GM21367 (cell line): ENCODE measurements around the gene C3orf18.
"Not testable (repeated sequence)": the region's sequence is repeated elsewhere in the genome, so short reads cannot be mapped to it uniquely, and the experiment has no call there.

ENCODE experiments used
- ATAC-seq: cut with Tn5 transposase; IDR thresholded peaks from one replicate; pipeline ENCODE4 v1.9.1; 2021; ENCODE audit not compliant: unreplicated experiment

The C3orf18 gene

DNA sequence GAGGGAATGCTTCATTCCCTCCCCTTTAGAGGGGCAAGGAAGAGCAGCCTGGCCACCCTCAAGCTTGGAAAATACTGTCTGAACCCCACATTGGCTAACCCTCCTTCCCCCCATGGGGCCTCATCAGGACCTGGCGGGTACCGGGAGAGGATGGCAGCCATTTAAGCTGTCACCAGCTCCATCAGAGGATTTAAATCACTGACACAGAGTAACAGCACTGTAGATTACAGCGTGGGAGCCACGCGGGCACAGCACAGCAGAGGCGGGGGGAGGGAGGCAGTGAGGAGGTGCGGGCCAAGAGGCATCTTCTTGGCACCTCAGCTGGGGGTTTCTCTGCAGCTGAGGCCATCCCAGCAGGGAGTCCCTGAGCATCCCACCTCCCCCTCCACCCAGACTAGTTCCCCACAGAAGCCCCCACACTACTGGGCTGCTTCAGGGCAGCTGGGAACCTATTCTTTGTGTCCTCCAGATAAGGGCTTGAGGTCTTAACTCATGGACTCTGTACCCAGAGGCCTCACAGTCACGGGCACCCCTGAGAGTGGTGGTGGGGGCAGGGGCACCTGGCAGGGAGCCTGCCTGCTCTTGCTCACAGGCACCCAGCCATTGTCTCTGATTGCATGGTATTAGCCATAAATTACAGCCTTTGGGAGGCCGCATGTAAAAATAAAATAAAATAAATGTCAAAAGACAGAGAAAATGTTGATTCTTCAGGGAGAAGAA, 42.2 kb downstream of the C3orf18 start:
- ATAC-seq, result no peak

DNA sequence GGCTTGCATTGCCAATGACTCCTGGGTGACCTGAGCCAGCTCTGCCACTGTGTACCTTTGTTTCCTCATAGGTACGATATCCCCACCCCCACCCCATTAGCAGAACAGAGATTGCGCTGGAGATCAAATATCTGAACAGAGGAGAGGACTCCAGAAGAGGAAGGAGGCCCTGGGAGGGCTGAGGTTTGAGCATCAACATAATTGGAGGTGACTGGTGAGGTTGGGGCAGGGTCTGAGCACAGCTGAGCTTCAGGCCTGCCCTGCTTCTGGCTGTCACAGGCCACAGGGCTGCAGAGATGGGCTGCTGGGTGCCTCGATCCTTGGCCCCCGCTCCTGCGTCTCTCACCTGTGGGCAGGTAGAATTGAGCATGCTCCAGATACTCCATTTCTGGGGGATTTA, 42.8 kb downstream of the C3orf18 start:
- no peak for ATAC-seq

DNA sequence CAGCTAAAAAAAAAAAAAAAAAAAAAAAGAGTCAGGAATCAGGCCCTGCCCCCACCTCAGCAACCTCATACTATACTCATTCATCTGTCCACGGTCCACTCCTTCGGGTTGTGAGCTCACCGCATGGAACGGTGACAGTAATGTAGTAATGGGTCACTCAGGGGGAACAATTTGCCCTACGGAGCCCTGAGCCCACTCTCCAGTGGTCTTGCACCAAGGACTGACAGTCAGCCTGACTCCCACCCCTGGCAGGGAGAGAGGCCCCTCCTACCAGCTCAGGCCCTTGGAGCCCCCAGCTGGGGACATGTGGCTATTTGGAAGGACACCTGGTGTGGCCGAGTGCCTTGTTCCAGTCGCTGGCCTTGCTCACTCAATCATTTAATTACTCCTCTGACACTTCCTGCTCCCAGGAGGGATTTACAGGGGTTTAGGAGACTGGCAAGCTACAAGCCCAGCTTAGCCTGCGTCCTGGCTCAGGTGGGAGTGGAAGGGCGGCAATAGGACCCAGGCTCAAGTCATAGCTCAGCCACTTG, 44.2 kb downstream of the C3orf18 start:
- no peak for ATAC-seq

DNA sequence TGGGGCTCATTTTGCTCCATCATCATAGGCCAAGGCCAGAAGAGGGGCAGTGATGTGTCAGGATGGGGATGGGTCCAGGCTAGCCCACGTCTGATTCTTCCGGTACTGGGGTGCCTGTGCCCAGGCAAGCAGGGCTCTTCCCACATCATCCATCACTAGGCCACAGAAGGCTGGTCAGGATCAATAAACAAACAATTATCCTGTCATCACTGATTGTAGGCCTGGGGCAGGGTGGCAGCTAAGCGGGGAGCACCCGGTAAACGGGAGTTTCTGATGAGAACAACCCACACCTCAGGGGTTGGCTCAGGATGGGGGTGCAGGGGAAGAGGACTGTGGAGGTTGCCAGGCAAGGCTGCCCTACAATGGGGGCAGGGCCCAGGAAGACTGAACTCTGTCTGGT, 46.0 kb downstream of the C3orf18 start:
- ATAC-seq, result no peak

DNA sequence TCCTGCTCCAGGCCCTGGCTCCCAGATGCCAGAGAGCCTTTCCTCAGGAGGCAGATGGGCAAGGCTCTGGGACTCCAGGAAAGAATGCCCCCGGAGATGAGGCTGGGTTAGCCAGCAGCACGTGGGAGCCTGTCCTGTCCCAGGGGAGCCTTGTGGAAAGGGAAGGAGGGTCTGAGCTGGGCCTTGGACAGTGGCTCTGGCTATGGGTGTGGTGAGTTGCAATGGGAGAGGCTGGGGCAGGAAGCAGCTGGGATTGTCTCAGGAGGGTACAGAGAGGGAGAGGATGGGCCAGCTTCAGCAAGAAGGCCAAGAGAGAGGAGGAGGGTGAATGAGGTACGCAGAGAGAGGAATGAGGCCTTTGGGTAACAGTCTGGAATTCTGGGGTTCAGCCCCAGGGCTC, 46.7 kb downstream of the C3orf18 start:
- ATAC-seq, result no peak

DNA sequence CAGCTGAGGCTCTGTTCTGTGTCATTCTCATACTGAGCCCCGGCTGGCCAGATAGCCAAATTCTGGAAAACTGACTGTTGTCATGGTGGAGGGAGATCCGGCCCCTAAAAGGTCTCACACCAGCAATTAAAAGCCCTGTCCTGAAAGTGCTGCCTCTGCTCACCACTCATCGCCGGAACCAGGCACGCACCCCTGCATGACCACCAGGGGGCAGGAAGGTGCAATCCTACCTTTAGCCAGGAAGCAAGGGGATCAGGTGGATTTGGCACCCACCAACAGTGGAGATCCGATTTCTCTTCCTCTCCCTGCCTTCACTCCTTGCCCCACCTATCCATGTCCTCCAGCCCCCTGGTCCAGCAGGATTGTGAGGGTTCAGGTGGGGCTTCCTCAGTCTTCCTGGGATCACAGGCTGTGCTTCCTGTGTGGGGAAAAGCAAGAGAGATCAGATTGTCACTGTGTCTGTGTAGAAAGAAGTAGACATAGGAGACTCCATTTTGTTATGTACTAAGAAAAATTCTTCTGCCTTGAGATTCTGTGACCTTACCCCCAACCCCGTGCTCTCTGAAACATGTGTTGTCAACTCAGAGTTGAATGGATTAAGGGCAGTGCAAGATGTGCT, 48.0 kb downstream of the C3orf18 start:
- no peak for ATAC-seq

DNA sequence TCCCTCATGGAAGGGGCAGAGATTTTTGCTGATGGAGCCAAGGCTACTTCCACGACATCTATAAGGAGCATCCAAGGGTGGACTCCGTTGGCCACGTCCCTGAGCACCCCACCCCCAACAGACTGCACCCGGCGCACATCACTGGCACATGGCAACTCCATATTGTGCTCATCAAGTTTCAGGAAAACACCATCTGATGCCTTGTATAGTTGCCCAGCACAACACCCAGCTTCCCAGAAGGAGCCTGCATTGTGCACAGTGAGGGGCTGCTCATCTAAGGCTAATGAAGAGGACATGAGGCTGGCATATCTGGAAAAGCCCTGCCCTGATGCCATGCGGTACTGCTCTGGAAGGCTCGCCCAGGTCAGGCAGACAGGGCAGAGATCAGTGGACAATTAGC, 49.1 kb downstream of the C3orf18 start:
- ATAC-seq, result no peak

DNA sequence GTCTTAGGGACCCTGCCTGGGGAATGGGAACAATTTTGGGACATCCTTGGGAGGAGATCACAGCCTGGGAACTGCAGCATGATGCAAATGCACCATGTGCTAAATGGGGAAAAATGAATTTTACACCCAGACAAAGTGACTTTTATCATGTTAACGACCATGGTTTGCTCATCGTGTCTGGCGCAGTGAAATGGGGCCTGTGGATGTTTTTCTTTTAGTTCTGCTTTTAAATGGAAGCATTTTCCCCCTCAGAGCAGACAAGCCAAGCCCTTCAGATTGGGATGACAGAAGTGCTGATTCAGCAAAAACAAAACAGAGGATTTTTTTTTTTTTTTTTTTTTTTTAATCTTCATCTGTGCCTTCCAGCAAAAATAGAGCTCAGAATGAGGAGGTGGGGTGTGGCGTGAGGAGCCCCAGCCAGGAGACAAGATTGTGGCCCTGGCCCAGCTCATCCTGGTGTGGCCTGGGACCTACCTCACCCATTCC, 49.8 kb downstream of the C3orf18 start:
- ATAC-seq, result no peak

DNA sequence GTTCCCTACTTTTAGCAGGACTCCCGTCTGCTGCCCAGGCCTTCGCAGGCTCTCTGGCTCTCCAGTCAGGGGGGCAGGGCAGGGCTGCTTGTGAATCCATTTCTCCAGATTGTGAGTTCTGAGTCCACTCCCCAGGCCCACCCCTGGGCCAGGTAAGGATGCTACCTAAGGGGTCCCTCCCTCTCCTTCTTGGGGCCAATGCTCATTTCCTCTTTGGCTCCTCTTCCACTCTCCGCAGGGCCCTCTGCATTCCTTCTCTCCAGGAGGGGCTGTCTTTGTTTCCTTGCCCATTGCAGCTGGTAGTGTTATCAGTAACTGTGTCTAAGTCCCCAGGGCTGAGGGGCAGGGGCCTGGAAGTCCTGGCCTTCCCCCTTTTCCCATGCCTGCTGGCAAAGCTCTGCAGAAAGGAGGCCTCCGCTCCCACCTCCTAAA, 51.1 kb downstream of the C3orf18 start:
- ATAC-seq, result no peak

DNA sequence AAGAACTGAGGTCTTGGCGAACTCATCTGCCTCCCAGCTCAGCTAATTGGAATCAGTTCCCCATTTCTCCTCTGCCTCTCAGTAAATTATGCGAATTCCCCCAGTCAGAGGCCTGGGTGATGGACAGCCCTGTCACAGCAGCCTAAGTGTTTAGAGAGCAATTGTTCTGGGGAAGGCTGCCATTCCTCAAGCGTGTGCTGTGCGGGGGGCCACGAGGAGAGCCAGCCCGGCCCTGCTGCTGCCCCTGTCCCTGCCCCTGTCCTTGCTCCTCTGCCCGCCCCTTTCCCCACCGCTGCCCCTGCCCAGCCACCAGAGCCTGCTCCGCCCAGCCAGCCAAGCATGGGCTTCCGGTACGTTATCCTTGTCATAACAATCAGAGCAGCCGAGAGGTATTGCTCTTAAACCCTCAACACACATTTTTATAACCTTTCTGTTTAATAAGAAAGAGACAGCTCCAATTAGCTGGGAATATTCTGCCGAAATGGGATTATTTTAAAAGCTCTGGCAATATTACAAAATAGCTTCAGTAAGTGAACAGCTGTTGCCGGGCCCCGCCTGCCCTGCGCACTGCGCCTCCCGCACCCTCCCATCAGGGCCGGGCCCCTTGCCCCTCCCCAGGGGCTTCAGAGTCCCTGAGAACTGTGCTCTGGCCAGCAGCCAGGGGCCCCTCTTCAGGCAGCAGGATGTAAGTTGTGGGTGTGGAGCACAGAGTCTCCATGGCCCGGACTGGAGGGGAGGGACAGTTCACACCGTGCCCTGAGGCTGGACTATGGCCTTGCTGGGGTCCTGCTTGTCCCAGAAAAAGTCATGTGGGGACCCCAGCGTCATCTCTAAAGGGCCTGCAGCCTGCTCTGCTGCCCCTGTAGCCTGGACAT, 51.7 kb downstream of the C3orf18 start:
- ATAC-seq, result no peak

DNA sequence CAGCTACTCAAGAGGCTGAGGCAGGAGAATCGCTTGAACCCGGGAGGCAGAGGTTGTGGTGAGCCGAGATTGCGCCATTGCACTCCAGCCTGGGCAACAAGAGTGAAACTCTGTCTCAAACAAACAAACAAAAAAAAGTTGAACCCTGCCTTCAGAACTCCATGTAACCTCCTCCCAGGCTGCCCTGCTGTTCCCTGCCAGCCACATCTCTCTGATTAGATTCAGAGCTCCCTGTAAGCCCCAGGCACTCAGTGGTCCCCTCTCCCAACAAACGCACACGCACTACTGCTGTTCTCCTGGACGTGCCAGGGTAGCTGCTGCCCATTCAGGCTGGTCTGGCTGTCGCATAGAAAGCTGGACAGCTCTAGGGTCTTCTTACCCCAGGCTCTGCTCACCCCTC, 54.6 kb downstream of the C3orf18 start:
- not testable (repeated sequence) for ATAC-seq

DNA sequence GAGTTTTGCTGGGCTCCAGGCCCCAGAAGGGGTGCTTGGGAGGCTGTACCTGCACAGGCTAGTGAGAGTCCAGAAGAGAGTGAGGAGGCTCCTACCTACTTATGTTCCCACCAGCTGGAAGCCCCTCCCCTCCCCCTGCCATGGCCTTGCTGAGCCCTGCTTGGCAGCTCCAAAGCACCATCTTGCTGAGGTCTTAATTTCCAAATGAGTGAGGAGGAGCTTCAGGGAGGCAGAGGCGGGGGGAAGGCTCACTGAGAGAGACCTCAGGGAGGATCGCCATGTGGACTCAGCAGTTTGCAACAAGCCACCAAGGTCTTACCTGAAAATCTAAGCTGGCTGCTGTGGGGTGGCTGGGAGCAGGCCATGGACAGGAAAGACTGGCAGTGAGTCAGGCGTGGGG, 55.4 kb downstream of the C3orf18 start:
- no peak for ATAC-seq

DNA sequence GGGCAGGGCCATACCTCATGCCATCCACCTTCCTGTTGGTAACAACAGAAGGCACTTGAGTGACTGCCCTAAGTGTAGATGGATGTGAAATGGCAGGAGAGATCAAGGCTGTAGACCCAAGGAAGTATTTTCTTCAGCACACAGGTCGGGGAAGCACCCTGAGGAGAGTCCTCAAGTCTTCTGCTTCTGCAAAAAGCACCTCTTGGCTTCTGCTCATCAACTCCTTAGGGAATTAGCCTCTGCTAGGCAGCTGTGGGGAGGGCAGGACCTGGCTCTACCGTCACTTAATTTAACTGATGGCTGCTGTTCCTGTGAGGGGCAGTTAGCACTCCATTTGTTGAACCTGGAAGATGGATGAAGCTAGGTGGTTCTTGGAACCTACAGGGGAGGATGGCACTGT, 57.2 kb downstream of the C3orf18 start:
- ATAC-seq, result no peak

DNA sequence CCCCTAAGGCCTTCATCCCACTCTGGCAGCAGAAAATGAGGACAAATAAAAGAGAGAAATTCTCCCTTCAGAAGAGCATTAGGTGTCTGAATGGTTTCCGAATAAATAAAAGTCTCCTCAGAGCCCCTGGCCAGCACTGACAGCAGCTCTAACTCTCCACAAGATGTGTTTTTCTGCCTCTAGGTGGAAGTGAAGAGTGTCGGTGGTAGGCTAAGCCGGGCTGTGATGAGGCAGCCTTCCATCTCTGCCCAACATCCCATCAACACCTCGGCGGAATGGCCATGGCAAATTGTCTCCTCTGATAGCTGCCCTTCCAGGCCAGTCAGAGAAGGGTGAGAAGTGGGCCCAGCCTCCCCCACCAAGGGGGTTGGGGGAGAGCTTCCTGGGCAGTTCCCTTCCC, 57.8 kb downstream of the C3orf18 start:
- no peak for ATAC-seq

DNA sequence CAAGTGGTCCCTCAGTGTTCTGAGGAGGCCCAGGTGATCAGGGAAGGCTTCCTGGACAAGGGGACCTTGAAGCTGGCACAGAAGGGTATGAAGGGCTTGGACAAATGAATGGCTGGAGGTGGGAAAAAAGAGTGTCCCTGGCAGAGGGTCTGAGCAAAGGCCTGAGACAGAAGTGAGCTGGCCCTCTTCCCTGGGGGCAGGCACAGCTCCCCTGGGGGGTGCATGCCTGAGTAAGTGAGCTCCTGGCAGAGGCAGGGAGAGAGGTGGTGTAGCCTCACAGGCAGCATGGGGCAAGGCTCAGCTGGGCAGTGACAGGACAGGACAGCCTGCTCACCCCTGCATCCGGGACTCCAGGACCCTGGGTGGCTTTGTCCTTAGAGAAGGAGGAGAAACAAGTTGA, 58.7 kb downstream of the C3orf18 start:
- ATAC-seq, result no peak
